Caco-2 (cell line): Measurements from ENCODE around the gene ANKRD40CL. TPM values are rescaled to one million over a fixed set of nuclear protein-coding genes. Genes with fewer than 3 reads are reported as not detected.

Source experiments
- BruUV-seq: library from RNA; stranded (reverse); fragments of 400-500 nt; replicated peaks from 2 replicates; lab custom pipeline; 2021; lab: Mats Ljungman, UMichigan
- CTCF ChIA-PET: fragments of 300-600 bp; sonication (Branson Sonifier 250); formaldehyde crosslinking; loops from one replicate; lab custom pipeline; 2022; ENCODE audit warnings: antibody characterized with exemption; lab: Charles Lee
- POLR2A ChIA-PET: fragments of 300-600 bp; sonication (Branson Sonifier 250); formaldehyde crosslinking; loops from one replicate; lab custom pipeline; 2022; ENCODE audit warnings: antibody characterized with exemption; lab: Charles Lee
- DNase-seq, 2 experiments: peaks; one replicate each; pipeline versions ENCODE4 v3.0.0 to v3.0.0-alpha.2; 2020 to 2022
- H3K27me3 ChIP-seq: replicated peaks from 2 replicates; pipeline ENCODE4 v1.6.0; 2011; ENCODE audit warnings: low read length; ENCODE audit not compliant: control insufficient read depth, insufficient read depth
- H3K36me3 ChIP-seq: 2 replicates; pipeline ENCODE4 v1.5.1; 2011; ENCODE audit warnings: low read length; ENCODE audit not compliant: control insufficient read depth, insufficient read depth
- H3K4me1 ChIP-seq: fragments of 250-450 bp; sonication (Bioruptor Pico); 2 replicates; pipeline ENCODE4 v1.5.1; 2020; ENCODE audit warnings: mild to moderate bottlenecking
- H3K4me3 ChIP-seq: 2 replicates; pipeline ENCODE4 v1.5.1; 2011; ENCODE audit warnings: low read depth, mild to moderate bottlenecking, control low read depth, low read length
- H3K9me3 ChIP-seq: fragments of 250-450 bp; sonication (Bioruptor Pico); 2 replicates; pipeline ENCODE4 v1.5.1; 2020; ENCODE audit warnings: mild to moderate bottlenecking, moderate library complexity
- H3K27ac Mint-ChIP-seq: one replicate; pipeline ENCODE4 v1.8.0; 2022; ENCODE audit warnings: mixed read lengths; ENCODE audit not compliant: unreplicated experiment
- H3K27me3 Mint-ChIP-seq: one replicate; pipeline ENCODE4 v1.8.0; 2022; ENCODE audit warnings: mixed read lengths; ENCODE audit not compliant: insufficient read depth, unreplicated experiment
- H3K36me3 Mint-ChIP-seq: one replicate; pipeline ENCODE4 v1.8.0; 2022; ENCODE audit warnings: mild to moderate bottlenecking, mixed read lengths; ENCODE audit not compliant: insufficient read depth, unreplicated experiment
- H3K4me1 Mint-ChIP-seq: one replicate; pipeline ENCODE4 v1.8.0; 2022; ENCODE audit warnings: low read depth, mixed read lengths; ENCODE audit not compliant: unreplicated experiment
- H3K4me3 Mint-ChIP-seq: one replicate; pipeline ENCODE4 v1.8.0; 2022; ENCODE audit warnings: mild to moderate bottlenecking, moderate library complexity, mixed read lengths; ENCODE audit not compliant: unreplicated experiment
- H3K9me3 Mint-ChIP-seq: one replicate; pipeline ENCODE4 v1.8.0; 2022; ENCODE audit warnings: mixed read lengths; ENCODE audit not compliant: unreplicated experiment
- CTCF ChIP-seq, 2 experiments: fragments of 200-600 bp in 1 of 2; IDR thresholded peaks; 1 replicate in 1 of 2; 2 replicates in 1 of 2; pipeline versions ENCODE4 v1.5.1 to v1.8.0; 2011 to 2022; ENCODE audit warnings: antibody characterized with exemption in 1 of 2, control low read depth in 1 of 2, inconsistent platforms in 1 of 2, low read depth in 1 of 2, low read length in 1 of 2, mild to moderate bottlenecking in 1 of 2, moderate library complexity in 1 of 2; ENCODE audit not compliant: insufficient read depth in 1 of 2, severe bottlenecking in 1 of 2, unreplicated experiment in 1 of 2
- intact Hi-C: fragments of 100-400 bp; cut with micrococcal nuclease; formaldehyde crosslinking; loops from one replicate; pipeline ENCODE4 v1.10.0; 2022; ENCODE audit not compliant: unreplicated experiment
- total RNA-seq: library from RNA; stranded (reverse); gene quantifications from 2 replicates; pipeline ENCODE4 v1.2.3, GENCODE V29; 2022

ANKRD40CL gene
- total RNA-seq, 1 experiment from 2014 or later = 11.2 TPM

GRCh38 chr17:50767030-50767429 is 288 bp downstream of the ANKRD40CL start:
- Mint-ChIP-seq H3K36me3 (no peaks in the 10 kb centered on the region), H3K9me3 (no peaks in the 10 kb centered on the region), H3K27ac (peak overlapping the region; percentile 81), H3K27me3 (no peaks in the 10 kb centered on the region), H3K4me1 (peaks cover 58% of the 10 kb centered on the region), H3K4me3 (peak overlapping the region; percentile 51)
- Histone ChIP-seq H3K4me1 (peaks cover 67% of the 10 kb centered on the region), H3K9me3 (no peaks in the 10 kb centered on the region), H3K36me3 (no peaks in the 10 kb centered on the region), H3K4me3 (peak overlapping the region; percentile 29), H3K27me3 (no peaks in the 10 kb centered on the region)
- no peak for TF ChIP-seq CTCF (IDR thresholded peaks at IDR 0.05; ENCODE audit: insufficient read depth in 1 of 2, low read depth in 1 of 2, low read length in 1 of 2, severe bottlenecking in 1 of 2, unreplicated experiment in 1 of 2)
- TSS peak; percentile 19 for BruUV-seq
- peak in 1 of 2 experiments; percentile 38 for DNase-seq
- POLR2A ChIA-PET = interaction anchor here (1.1 kb wide), 1 partner anchor 48 kb away, joined by 4 read pairs; the partner anchor contains the start of gene LUC7L3
- intact Hi-C loops = no loop called here
- CTCF ChIA-PET = interaction anchor here (0.6 to 6.6 kb wide), 2 partner anchors 17 to 258 kb away, joined by 4 to 49 read pairs; no protein-coding TSS in a partner anchor

GRCh38 chr17:50766222-50767023 is 895 bp downstream of the ANKRD40CL start:
- H3K9me3 Mint-ChIP-seq = no peaks in the 10 kb centered on the region
- Histone ChIP-seq H3K4me3 (peak overlapping the region; percentile 29), H3K27me3 (no peaks in the 10 kb centered on the region), H3K36me3 (no peaks in the 10 kb centered on the region), H3K9me3 (no peaks in the 10 kb centered on the region), H3K4me1 (peaks cover 67% of the 10 kb centered on the region)
- no TSS peak for BruUV-seq
- no peaks in the 10 kb centered on the region for H3K36me3 Mint-ChIP-seq
- no peaks in the 10 kb centered on the region for H3K27me3 Mint-ChIP-seq
- peak in 1 of 2 experiments; percentile 43 for DNase-seq
- H3K27ac Mint-ChIP-seq = peak overlapping the region; percentile 81
- intact Hi-C loops = no loop called here
- peaks cover 55% of the 10 kb centered on the region for H3K4me1 Mint-ChIP-seq
- no peak for TF ChIP-seq CTCF (IDR thresholded peaks at IDR 0.05; ENCODE audit: insufficient read depth in 1 of 2, low read depth in 1 of 2, low read length in 1 of 2, severe bottlenecking in 1 of 2, unreplicated experiment in 1 of 2)
- ChIA-PET CTCF (interaction anchor here (0.5 to 6.6 kb wide), 4 partner anchors 18 to 257 kb away, joined by 3 to 49 read pairs (median 4); no protein-coding TSS in a partner anchor), POLR2A (interaction anchor here (0.9 kb wide), 1 partner anchor 47 kb away, joined by 4 read pairs; the partner anchor contains the start of gene LUC7L3)
- peak overlapping the region; percentile 51 for H3K4me3 Mint-ChIP-seq

- DNase-seq = peak in 1 of 2 experiments; percentile 47
- BruUV-seq = no TSS peak
- H3K4me3 Mint-ChIP-seq = peak overlapping the region; percentile 25
- Histone ChIP-seq H3K4me3 (no peak overlapping the region; the same call in 1 of the 2 replicates), H3K36me3 (no peaks in the 10 kb centered on the region), H3K9me3 (no peaks in the 10 kb centered on the region), H3K27me3 (no peaks in the 10 kb centered on the region), H3K4me1 (peaks cover 67% of the 10 kb centered on the region)
- H3K36me3 Mint-ChIP-seq = no peaks in the 10 kb centered on the region
- H3K9me3 Mint-ChIP-seq = no peaks in the 10 kb centered on the region
- peak overlapping the region; percentile 81 for H3K27ac Mint-ChIP-seq
- TF ChIP-seq CTCF (IDR thresholded peaks at IDR 0.05; ENCODE audit: insufficient read depth in 1 of 2, low read depth in 1 of 2, low read length in 1 of 2, severe bottlenecking in 1 of 2, unreplicated experiment in 1 of 2) = no peak
- intact Hi-C loops = no loop called here
- H3K4me1 Mint-ChIP-seq = peaks cover 55% of the 10 kb centered on the region
- ChIA-PET CTCF (interaction anchor here (0.5 to 6.6 kb wide), 4 partner anchors 19 to 191 kb away, joined by 3 to 49 read pairs (median 7); no protein-coding TSS in a partner anchor), POLR2A (interaction anchor here (0.6 to 0.9 kb wide), 2 partner anchors 46 to 67 kb away, joined by 4 read pairs; partner anchors contain the start of gene LUC7L3)
- no peaks in the 10 kb centered on the region for H3K27me3 Mint-ChIP-seq
Measured at GRCh38 chr17:50765454-50766221, 1.7 kb downstream of the ANKRD40CL start.
